NCI-H1105 (cell line): Measurements from ENCODE around the gene ZNF710.
A peak's percentile ranks its signal among the peaks of the same experiment; 100 is the strongest.

ENCODE experiments used
- DNase-seq: peaks from one replicate; lab custom pipeline; 2025; lab: John Stamatoyannopoulos, UW

ZNF710 gene

DNA sequence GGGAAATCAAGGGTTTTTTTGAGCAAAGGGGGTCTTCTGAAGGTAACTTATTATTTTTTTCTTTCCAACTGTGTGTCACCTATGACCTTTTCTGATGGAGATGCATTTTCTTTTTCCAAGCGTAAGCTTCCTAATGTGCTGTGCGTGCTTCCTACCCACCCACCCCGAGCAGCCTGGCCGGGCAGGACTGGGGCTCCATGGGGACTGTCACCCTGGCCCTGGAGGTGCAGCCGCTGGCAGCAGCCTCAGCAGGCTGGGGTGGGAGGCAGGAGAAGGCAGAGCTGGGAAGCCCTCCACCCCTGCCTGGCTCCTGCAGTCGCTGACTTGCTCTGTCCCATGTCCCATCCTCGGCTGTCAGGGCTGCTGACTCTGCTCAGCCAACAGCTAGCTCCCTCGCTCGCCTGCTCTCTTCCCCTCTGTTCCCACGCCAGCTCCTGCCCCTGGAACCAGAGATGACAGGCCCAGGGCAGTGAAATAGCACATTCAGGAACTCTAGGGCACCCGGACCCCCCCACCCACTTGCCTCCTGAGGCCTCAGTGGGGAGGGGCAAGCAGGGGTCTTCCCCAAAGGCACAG lies 79.8 kb downstream of the ZNF710 start:
- no peak for DNase-seq

DNA sequence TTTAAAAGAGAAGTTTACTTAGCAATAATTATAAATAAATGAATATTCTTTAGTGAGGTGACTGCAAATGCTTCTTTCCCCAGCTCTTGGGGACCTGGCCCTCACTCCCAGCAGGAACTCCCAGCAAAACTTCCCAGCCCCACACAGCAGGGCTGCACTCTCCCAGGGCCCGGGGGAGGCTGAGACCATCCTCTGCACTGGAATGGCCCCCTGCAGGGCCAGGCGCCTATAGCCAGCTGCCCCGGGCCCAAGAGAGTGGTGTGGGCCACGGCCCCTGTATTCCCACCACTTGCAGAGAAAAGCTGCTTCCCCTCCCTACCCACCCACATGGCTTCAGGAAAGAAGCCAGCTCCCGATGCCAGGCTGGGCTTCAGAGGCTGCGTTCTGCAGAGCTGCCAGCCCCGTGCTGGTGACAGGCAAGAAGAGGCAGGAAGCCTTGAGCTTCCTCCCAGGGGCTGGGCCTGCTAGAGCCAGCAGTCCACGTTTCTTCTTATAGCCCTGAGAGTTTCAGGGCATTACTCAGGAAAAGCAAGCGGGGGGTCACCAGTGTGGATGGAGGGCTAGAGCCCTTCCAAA lies 81.1 kb downstream of the ZNF710 start:
- DNase-seq = no peak

DNA sequence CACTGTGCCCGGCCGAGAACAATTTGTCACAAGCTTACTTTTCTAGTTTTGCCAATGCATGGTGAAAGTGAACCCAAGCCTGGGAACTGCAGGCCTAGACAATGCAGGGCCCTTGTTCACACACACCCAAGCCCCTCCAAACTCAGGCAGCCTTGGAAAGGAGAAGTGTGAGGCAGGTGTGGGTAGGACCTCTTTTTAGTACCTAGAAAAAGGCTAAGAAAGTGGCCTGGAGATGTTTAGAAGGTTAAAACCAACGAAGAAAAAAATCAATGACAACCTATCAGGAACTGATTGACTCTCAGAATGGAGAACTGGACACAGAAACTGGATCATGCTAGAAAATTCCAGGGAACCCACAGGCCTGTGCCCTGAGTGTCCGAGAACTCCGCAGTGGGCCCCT lies 82.3 kb downstream of the ZNF710 start:
- no peak for DNase-seq

DNA sequence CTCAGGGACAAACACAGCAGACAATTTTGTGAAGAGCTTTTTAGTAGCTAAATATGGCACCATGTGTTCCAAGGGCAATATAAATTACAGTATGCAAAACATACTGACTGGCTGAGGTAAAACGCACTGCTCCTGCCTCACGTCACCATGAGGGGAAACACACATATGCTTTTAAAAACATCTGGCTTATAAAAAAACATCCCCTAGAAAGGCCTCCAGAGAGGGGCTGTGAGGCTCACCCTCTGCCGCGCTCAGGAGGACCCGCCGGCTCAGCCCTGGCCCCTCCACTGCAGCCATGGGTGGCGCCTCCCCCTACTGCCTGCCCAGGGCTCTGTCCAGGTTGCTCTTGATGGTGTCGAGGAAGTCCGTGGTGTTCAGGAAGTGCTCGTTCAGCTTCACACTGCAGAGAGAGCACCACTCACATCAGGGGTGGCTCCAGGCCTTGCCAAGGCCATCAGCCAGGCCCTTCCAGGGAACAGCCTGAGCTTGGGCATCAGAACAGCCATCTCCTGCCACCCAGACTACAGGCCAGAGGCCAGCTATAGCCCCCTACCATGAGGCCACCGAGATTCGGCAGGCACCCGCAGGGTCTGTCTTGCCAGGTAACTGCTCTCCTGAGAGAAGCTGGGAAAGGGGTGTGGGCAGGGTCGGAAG lies 83.0 kb downstream of the ZNF710 start:
- DNase-seq = no peak

DNA sequence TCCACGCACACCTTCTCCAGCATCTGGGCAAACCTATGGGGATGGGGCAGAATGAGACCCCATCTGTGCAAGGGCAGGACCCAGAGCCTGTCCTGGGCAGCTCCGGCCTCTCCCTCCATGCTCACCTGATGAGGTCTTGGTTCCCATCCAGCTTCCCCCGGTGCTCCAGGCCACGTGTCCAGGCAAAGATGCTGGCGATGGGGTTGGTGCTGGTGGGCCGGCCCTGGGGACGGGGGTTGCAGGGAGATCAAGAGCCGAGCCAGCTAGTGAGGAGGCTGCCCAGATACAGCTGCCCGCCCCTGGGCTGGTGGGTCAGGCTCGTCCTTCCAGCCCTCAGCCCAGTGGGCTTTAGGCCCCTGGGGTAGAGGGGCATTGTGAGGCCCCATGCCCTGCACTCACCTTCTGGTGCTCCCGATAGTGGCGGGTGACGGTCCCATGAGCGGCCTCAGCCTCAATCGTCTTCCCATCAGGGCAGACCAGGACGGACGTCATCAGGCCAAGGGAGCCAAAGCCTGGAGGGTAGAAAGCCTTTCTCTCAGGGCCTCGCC lies 83.8 kb downstream of the ZNF710 start:
- DNase-seq = no peak

DNA sequence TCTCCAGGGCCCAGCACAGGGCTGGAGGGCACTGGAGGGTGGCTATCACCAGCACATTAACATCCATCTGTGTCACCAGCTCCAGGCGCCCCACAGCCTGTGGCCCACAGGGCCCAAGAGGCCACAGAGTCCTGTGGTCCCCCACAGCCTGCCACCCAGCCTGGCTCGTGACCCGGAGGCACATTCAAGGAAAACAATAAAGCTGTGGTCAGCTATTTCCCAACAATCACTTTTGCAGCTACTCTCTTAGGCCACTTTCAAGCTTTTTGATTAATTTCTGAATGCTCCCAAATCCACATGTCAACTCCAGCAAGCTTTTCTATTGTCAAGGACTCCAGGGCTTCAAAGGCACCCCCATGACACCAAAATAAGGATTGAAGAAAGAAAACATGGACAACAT lies 84.4 kb downstream of the ZNF710 start:
- DNase-seq = no peak

DNA sequence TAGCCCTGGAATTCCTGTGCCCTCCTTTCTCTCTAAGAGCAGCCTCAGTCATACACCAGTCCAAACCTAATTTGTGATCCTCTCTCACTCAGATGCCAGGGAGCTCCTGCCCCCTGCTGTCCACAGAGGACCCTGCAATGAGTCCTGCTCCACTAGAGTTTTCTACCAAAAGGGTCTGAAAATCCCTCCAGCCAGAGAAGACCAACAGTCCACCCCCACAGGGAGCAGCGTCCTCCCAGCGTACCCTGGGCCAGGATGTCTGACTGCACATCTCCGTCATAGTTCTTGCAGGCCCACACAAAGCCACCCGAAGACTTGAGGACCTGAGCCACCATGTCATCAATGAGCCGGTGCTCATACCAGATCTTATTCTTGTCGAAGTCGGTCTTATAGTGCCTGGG lies 85.7 kb downstream of the ZNF710 start:
- no peak for DNase-seq

DNA sequence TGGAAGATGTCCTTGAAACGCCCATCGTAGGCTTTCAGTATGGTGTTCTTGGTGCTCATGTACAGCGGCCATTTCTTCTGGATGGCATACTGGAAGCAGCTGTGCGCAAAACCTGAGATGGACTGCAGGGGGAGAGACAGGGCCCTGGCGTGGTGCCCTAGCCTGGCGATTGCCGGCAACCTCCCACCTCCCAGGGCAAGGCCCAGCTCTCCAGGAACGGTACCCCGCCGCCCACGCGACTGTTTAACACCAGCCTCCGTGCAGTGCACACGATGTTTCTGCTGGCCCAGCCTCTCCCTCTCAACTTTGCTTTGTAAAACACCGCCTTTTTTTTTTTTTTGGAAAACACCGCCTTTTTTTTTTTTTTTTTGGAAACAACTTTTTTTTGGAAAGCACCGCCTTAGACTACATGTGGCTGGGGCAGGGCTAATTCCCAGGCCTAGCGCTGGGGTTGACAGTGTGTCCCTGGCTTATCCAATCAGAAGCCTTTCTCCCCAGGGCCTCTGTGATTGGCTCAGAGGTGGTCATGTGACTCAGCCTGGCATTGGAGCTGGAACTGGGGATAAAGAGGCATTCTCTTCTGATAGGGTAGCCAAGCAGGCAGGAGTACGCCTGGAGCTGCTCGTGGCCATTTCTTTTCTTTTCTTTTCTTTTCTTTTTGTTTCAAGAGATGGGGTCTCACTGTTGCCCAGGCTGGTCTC lies 86.5 kb downstream of the ZNF710 start:
- no peak for DNase-seq

DNA sequence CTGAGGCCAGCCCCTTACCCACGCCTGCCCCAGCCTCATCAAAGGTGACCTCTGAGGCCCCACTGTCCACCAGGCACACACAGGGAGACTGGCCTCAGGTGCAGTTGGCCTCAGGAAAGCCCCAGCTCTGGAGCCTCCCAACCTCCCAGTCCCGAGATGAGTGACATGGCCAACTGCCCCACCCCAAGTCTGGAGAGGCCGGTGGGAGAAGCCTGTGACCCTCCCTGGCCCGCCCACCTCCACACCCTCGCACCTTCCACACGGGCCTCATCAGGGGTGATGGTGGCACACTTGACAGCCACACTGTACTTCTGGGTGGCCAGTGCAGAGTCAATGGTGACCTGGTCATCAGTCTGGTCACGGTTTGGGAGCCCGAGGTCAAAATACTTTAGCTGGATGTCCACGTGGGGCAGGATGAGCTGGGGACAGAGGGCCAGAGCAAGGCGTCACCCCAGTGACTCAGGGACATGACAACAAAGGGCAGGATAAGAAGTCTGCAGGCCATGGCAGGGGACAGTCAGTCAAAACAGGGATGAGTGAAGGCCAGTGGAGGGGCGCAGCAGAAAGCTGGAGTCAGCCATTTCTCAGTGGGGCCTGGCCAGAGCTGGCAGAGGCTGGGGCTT lies 89.2 kb downstream of the ZNF710 start:
- DNase-seq = no peak

DNA sequence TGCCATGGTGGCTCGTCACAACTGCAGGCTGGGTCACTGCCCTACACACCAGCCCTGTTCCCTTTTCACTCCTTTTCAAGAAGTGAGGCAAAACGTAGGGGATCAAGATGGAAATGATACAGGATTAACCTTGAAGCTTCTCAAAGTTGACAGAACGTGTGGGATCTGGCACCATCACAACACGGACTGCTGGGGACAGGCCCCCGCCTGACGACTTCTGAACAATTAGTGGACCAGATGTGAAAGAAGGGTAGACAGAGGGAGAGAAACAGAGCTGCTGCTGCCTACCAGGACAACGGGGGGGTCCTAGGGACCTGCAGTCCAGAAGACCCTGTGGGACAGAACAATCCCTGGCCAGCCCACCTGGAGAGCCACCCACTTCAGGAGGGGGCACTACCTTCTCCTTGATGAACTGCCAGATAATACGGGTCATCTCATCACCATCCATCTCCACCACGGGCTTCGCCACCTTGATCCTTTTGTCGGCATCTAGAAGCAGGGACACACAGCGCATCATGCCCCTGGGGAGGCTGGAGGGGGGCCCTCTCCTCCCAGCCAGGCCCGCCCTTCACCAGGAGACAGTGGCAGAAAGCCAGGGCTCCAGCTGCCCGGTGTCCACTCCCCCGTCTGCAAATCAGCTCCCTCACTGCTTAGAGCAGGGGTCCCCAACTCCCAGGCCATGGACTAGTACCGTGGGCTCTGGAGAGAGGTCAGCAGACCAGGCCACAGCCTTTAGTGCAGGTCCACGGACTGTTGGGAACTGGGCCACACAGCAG lies 90.2 kb downstream of the ZNF710 start:
- DNase-seq = no peak

DNA sequence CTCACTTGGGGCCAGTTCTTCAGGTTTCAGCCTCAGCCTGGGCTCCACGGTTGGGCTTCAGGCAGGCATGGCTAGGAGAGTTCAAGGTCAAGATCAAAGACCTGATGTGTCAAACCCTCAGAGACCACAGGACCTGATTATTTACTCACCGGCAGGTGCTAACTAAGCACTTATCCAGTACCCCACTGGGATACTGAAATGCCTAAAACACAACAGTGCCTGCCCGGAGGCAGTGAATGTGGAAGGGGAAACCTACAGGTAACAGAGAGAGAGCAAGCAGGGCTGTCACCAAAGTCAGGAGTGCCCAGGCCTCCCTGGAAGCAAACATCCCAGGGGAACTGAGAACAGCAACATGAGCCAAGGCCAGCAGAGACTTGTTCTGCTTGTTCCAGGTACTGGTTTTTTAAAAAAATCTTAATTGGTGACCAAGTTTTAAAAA lies 94.4 kb downstream of the ZNF710 start:
- no peak for DNase-seq

DNA sequence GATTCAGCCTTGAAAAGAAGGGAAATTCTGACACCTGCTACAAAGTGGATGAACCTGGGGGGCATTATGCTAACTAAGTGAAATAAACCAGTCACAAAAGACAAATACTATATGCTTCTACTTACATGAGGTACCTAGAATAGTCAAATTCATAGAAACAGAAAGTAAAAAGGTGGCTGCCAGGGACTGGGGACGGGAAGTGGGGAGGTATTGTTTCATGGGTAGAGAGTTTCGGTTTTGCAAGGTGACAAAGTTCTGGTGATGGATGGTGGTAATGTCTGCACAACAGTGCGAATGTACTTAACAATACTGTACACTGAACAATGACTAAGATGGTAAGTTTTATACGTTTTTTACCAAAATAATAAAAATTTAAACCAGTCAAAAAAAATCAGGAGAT lies 96.4 kb downstream of the ZNF710 start:
- no peak for DNase-seq

DNA sequence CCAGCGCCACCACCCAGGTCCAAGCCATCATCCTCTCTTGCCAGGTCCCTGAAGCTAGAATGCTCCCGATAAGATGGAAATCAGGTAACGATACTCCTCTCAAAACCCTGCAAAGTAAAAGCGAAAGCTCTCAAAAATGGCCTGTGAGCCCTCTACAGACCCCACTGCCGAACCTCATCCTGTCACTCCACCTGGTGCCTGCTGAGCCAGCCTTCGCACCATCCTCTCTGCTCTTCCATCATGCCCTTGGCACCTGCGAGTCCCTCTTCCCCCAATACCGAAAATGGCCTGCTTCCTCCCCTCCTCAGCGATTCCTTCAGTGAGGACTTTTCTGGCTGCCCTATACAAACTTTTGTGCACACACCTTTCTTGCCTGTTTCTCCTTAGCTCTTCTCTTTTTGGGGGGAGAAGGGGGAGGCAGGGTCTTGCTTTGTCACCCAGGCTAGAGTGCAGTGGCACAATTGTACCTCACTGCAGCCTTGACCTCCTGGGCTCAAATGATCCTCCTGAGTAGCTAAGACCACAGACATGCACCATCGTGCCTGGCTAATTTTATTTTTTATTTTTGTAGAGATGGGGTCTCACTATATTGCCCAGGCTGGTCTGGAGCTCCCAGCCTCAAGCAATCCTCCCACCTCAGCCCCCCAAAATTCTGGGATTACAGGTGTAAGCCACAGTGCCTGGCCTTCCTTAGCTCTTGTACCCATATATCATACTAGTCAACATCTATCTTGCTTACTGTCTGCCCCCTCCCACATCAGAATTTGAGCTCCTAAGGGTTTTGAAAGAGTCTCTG lies 98.1 kb downstream of the ZNF710 start:
- no peak for DNase-seq

DNA sequence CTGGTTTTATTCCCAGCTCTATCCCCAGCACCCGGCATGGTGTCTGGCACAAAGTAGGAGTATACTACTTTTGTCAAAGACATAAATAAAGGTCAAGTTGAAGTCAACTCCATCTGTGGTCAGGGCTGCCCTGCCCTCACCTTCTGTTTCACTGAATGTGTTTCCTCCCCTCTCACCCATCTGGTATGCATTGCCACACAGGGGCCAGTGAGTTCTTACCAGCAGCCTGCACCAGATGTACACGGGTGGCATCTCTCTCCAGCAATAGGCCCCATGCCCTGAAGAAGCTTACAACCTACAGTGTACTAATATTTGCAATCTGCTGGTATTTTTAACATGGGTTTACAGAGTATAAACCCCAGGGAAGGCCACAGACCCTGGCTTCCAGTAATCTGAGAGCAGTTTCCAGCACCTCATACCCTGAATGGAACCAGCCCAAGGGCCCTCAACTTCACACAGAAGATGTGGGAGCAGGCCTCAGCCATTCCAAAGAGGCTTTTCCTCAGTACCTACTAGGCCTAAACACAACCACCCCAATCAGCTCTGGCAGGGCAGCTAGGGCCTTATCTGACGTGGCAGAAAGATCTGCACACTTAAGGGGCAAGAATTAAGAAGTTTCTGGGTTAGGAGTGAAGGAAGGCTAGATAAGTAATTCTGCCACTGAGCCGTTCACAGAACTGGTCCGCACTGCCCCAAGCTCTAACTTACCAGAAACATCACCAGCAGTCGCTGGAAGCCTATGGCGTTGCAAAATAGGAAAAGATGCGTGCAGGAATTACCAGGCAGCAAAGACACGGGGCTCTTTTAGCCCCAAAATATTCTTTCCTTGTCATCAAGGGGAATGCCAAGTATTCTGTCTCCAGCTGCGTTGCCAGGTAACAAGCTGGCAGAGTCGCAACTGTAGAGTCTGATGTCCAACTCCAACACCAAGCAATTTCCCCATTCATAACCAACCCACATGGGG lies 99.0 kb downstream of the ZNF710 start:
- no peak for DNase-seq

DNA sequence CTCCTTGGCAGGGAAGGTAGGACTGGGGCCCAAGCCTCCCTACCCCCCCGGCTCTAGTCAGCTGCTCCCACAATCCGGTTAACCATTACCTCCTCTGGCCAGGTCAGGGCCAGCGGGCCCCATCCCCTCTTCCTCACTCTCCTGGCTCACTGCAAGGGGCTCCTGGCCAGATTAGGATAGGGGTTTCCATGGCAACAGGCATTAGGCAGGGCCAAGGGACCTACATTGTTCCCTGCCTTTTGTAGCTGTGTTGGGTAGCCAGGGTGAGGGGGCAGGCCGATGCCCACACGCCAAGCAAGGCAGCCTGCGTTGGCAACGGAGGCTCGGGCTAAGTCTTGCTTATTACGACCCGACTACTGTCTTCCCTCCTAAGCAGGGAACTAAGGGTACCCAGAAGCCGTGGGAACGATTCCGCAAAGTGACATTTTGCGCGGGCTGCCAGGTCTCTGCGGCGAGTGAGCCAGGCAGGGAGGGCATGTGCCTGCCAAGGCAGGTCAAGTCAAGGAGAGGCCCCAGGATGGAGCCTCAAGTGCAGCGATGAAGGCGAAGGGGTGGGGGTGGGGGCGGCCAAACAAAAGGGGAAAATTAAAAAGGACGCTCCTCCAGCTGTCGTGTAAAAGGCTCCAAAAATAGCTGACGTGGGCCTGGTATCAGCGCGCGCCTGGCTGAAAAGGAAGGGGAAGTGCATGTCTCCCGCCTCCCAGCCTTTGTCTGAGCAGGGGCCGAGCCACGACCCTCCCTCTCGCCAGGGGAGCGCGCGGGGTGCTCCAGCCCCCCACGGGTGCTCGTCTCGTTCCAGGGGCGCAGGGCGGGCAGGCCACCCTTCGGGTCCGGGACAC lies 100.2 kb downstream of the ZNF710 start:
- peak; percentile 24 for DNase-seq

DNA sequence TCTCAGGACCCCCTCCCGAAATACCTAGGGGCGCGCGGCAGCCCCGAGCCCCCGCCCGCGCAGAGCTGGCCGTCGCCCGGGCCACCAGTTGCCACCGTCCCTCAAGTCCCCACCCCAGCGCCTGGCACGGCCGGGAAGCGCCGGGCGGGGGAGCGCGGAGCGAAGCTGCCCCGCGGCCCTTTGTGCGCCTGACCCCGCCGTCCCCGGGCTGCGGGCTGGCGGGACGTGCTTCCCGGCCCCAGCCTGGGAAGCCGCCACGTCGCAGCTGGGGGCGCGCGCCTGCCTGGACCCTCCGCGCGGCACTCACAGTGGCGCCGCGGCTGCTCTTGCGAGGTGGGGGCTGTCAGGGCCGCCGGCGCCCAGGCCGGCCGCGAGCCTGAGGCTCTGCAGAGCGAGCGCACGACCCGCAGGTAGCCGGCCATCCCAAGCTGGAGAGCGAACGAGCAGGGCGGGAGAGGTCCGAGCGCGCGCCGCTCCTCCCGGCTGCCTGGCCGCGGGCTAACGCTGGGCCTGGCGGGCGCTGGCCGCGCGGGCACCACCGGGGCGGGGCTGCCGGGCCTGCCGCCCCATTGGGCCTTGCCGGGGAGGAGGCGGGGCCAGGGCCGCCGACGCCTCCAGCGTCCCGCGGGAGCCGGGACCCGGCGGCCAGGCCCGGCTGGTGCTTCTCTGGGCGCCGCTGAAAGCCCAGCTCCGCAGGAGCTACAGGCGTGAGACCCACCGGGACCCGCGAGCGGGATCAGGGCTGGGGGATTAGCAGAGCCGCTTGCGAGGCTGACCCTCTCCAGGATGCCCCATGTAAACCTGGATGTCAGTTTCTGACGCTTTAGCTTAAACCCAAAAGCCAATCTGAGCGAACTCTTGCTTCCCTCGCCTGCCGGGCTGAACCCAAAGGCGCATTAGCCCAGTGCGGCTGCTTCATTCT lies 101.1 kb downstream of the ZNF710 start, which contains the start of gene IDH2:
TSS of gene IDH2 (minus strand) at position 500 of the 922 bp plus-strand sequence. CDS start at position 422, 78 bp downstream.
- peak; percentile 33 for DNase-seq

DNA sequence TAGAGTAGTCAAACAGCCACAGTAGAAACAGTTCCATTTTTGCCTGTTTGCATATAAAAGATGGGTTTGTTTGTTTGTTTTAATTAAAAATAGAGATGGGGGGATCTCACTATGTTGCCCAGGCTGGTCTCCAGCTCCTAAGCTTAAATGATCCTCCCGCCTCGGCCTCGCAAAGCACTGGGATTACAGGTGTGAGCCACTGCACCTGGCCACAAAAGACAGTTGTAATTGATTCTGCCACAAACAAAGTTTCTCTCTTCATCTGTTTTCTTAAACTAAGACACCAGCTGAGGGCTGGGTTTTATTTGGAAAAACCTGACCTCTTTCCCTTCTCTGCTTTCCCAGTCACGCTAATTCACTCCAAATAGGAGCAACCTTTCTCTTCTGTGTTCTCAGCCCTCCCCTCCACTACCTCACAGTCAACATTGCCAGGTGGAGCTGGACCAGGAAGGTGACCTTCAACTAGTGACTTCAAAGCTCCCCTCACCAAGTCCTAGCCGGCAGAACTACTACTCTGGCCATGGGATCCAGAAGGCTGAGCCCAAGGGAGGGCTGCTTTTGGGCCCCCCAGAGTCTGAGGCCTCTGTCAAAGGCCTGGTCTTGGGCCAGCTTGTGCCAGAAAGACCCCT lies 102.7 kb downstream of the ZNF710 start:
- no peak for DNase-seq
